HG02852 (cell line): ENCODE data around the gene CTNNA3.
"Not testable (repeated sequence)": the region's sequence is repeated elsewhere in the genome, so short reads cannot be mapped to it uniquely, and the experiment has no call there.

Source experiments
- ATAC-seq: cut with Tn5 transposase; IDR thresholded peaks from one replicate; pipeline ENCODE4 v1.9.1; 2021; ENCODE audit warnings: mild to moderate bottlenecking, moderate library complexity; ENCODE audit not compliant: unreplicated experiment

The CTNNA3 gene

GRCh38 chr10:66353822-66354221 is 1342.2 kb downstream of the CTNNA3 start:
- not testable (repeated sequence) for ATAC-seq

- ATAC-seq: no peak
These were observed 1342.6 kb downstream of the CTNNA3 start for GRCh38 chr10:66353422-66353821.

- no peak for ATAC-seq
These were observed 1345.2 kb downstream of the CTNNA3 start for GRCh38 chr10:66350622-66351399.

GRCh38 chr10:66349726-66350125 is 1346.3 kb downstream of the CTNNA3 start:
- ATAC-seq: no peak

GRCh38 chr10:66349076-66349475 is 1346.9 kb downstream of the CTNNA3 start:
- ATAC-seq: no peak

GRCh38 chr10:66337211-66337610 is 1358.8 kb downstream of the CTNNA3 start:
- no peak for ATAC-seq

GRCh38 chr10:66336791-66337190 is 1359.2 kb downstream of the CTNNA3 start:
- no peak for ATAC-seq

- ATAC-seq: not testable (repeated sequence)
These were observed 1360.2 kb downstream of the CTNNA3 start for GRCh38 chr10:66335753-66336152.

- ATAC-seq: no peak
These were observed 1366.8 kb downstream of the CTNNA3 start for GRCh38 chr10:66329147-66329546.

- no peak for ATAC-seq
These were observed 1369.1 kb downstream of the CTNNA3 start for GRCh38 chr10:66326876-66327275.

- ATAC-seq: no peak
These were observed 1373.2 kb downstream of the CTNNA3 start for GRCh38 chr10:66322777-66323176.

GRCh38 chr10:66321723-66322665 is 1374.0 kb downstream of the CTNNA3 start:
- ATAC-seq: no peak

- ATAC-seq: no peak
These were observed 1377.2 kb downstream of the CTNNA3 start for GRCh38 chr10:66318761-66319160.

GRCh38 chr10:66307826-66308225 is 1388.2 kb downstream of the CTNNA3 start:
- no peak for ATAC-seq

- ATAC-seq: no peak
These were observed 1394.9 kb downstream of the CTNNA3 start for GRCh38 chr10:66301078-66301477.

- no peak for ATAC-seq
These were observed 1400.4 kb downstream of the CTNNA3 start for GRCh38 chr10:66295602-66296001.

GRCh38 chr10:66294538-66294937 is 1401.5 kb downstream of the CTNNA3 start:
- ATAC-seq: no peak

- ATAC-seq: no peak
These were observed 1403.1 kb downstream of the CTNNA3 start for GRCh38 chr10:66292922-66293321.

- ATAC-seq: no peak
These were observed 1403.5 kb downstream of the CTNNA3 start for GRCh38 chr10:66292456-66292855.

- no peak for ATAC-seq
These were observed 1404.9 kb downstream of the CTNNA3 start for GRCh38 chr10:66291133-66291532.

- no peak for ATAC-seq
These were observed 1411.4 kb downstream of the CTNNA3 start for GRCh38 chr10:66284621-66285020.
